Fibroblast of lung (primary cell): ENCODE results near the gene RBM20.

Experiments used
- CTCF ChIP-seq, 2 donors: IDR thresholded peaks in 1 of 2; conservative IDR thresholded peaks in 1 of 2; 1 replicate in 1 of 2; 2 replicates in 1 of 2; pipeline ENCODE4 v1.5.1; 2011 to 2012; ENCODE audit warnings: low read length in 2 of 2, control low read depth in 1 of 2, inconsistent platforms in 1 of 2, low read depth in 1 of 2, mild to moderate bottlenecking in 1 of 2
- EZH2 ChIP-seq: IDR thresholded peaks from 2 replicates; pipeline ENCODE4 v1.5.1; 2012; ENCODE audit warnings: low read length, control low read depth, mild to moderate bottlenecking; ENCODE audit errors: missing control alignments

- TF ChIP-seq EZH2: no peak
- TF ChIP-seq CTCF (conservative IDR thresholded peaks at IDR 0.05 in 1 of 2, IDR thresholded peaks at IDR 0.05 in 1 of 2; ENCODE audit: low read depth in 1 of 2, low read length in 2 of 2): no peak
Observed at GRCh38 chr10:110773693-110774068, 129.5 kb downstream of the RBM20 start.
